SK-N-MC (cell line): ENCODE results near the gene GRPEL1.

Source experiments
- EZH2 ChIP-seq: fragments of 200-600 bp; sonication (generic); IDR thresholded peaks from one replicate; pipeline ENCODE4 v1.6.1; 2017; ENCODE audit warnings: antibody characterized with exemption
- FOXP2 ChIP-seq: optimal IDR thresholded peaks from 2 replicates; pipeline ENCODE3; 2011; ENCODE audit warnings: mild to moderate bottlenecking, moderate library complexity; ENCODE audit not compliant: insufficient read depth; ENCODE audit errors: extremely low read length, control extremely low read depth
- POLR2AphosphoS5 ChIP-seq: IDR thresholded peaks from 2 replicates; pipeline ENCODE4 v1.6.1; 2012; ENCODE audit warnings: mild to moderate bottlenecking, low read depth, low read length, borderline replicate concordance

DNA sequence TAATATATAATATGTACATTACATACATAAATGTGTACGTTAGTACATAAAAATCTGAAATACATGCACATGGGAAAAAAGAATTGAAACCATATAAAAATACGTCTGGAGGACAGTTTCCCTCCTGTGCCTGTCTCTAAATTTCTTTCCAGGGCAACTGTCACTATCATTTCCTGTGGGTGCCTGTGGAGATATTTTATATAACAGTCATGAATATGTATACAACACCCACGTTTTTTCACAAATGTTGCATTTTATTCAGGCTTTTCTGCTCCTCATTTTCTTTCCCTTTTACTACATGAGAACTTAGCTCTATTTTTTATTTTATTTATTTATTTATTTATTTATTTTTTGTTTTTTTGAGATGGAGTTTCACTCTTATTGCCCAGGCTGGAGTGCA lies 24.2 kb upstream of the GRPEL1 start:
- TF ChIP-seq EZH2 (no peak), POLR2AphosphoS5 (no peak), FOXP2 (no peak)
